Medulla oblongata (tissue), 1 donor: Measurements from ENCODE around the gene PARD3B.

ENCODE experiments used
- DNase-seq: peaks from one replicate; pipeline ENCODE4 v3.0.0-alpha.2; 2015; ENCODE audit errors: extremely low spot score

PARD3B gene

DNA sequence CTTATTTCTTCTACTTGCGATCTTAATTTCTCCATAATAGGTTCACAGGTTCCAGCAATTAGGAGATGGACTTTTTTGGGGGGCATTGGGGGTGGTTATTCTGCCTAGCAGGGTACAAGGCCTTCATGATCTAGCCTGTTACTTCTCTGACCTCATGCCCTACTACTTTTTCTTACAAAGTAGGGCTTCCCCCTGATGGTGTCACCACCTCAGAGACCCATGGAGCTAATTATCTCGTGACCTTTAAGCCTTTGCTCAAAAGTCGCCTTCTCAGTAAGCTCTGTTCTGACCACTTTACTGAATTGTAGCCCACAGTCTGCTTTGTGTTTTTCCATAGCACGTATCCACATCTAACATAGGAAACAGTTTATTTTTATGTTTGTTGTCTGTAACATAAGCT is 458.0 kb downstream of the PARD3B start:
- no peak for DNase-seq

DNA sequence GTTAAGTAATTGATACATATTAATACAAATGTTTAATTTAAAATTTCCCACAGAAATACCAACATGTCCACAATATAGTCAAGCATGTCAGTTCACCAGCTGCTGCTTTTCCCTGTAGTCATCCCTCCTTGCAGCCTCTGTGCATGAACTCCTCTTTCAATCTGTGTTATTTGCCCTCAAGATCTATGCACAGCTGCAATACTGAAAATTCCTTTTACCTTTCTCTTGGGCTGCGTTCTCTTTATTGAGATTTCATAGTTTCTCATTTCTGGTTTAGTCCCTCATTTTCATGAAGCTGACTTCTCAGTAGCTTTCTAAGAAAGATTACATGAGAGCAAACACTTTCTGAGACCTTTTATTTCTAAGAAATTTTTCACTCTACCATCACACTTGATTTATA is 464.9 kb downstream of the PARD3B start:
- no peak for DNase-seq

DNA sequence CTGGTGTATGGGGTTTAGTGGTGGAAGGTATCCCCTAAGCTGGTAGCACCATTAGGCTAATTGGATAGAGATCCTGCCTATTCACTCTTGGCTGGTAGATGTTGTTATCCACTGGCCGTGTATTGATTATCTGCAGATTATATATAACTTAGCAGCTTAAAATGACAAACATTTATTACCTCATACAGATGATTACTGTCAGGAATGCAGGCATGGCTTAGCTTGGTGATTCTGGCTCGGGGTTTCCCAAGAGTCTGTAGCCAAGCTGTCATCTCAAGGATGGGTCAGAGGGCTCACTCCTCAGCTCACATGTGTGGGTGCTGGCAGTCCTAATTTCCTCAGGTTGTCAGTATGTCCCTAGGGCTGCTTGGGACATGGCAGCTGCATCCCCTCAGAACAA is 465.8 kb downstream of the PARD3B start:
- no peak for DNase-seq

DNA sequence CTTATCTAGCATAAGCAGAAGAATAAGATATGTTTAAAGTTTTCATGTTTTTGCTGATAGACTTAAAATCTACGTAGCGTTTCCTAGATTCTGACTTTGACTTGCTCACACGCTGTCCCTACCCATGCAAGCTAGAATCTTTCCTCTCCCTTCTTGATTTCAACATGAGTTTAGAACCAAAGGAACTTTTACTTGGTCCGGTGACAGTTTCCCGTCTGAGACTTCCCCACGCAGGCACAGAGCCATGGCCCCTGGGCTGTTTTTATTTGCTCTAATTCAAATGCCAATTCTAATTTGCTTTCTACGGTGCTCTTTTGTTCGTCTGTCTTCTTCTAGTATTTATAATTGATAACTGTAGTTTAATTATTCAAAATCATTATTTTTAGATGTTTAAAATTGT is 467.7 kb downstream of the PARD3B start:
- DNase-seq: peak; percentile 37

DNA sequence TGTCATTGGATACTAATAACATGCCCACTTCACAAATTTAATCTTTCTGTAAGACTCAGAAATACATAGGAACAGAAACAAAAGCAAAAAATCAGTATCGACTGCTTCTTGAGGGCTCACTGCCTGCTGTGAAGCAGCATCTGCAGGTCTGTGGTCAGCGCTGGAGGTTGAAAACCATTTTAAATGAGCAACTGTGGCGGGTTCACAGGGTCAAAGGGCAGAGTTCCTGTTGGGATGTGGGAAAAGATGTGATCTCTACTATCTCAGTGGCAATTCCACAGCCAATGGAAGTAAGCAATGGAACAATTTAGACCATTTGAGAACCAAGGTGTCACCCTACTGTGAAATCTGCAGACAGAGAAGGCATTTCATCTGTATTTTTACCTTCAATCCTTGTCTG is 468.3 kb downstream of the PARD3B start:
- no peak for DNase-seq

DNA sequence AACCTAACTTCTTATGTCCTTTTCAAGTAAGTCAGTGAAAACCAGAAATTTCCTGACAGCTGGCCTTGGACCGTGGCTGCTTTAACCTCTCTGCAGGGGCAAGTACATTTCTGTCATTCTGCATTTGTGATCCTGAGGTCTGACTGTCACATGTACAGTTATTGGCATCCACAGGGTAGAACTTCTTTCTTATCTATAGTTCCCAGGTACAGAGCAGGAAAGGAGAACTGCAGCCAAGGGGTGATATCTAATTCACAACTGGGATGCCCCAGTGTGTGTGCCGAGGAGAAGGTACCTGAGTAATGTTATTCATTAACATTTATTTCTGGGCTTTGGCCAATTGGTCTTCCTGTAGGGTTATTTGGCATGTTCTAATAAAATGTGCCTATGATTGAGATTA is 468.9 kb downstream of the PARD3B start:
- no peak for DNase-seq

DNA sequence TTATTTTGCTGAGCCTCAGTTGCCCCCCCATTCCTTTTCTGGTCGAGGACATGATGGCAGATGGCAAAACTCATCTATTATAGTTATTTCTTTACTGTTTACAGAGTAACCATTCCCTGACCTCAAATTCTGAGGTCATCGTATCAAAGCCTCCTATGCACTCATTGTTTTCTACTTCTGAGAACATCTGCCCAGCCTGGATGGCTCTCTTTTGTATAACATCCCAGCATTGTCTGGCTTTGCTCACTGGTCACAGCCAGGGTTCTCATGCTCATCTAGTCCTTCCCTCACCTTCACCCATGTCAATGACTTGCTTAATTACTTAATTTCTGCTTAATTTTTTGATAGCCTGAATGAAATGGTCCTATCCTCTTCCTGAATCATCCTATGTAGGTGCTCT is 472.1 kb downstream of the PARD3B start:
- DNase-seq: peak; percentile 50

DNA sequence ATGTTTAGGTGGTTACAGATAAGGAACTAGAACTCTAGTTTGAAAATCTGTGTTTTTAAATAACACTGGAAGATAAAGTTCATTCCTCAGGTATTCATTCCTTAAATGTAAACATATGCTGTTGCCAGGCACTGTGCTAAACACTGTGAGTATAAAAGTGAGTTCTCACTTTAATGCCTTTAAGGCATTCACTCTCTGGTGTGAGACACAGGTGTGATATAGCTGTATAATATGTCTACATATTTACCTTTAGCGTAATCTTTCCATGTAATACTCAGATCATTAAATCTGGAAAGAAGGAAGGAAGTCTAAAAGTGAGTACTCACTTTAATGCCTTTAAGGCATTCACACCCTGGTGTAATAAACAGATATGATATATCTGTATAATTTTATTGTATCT is 472.6 kb downstream of the PARD3B start:
- no peak for DNase-seq

DNA sequence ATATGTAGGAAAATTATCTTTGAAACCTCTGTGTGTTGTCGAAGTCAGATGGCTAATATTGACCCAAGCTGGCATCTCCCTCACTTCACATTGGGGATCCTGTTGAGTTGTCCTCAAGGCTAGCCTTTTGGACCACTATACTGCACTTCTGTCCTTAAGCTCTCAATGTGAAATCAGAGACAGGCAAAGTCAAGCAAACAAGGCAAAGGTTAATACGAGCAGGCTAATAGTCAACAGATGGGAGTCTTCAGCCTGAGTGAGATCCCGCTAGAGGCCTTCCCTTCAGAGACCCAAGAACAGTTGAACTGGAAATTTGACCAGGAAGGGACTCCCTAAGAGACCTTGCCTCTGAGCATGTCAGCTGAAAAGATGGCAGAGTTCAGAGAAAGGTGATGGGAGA is 475.4 kb downstream of the PARD3B start:
- DNase-seq: no peak

DNA sequence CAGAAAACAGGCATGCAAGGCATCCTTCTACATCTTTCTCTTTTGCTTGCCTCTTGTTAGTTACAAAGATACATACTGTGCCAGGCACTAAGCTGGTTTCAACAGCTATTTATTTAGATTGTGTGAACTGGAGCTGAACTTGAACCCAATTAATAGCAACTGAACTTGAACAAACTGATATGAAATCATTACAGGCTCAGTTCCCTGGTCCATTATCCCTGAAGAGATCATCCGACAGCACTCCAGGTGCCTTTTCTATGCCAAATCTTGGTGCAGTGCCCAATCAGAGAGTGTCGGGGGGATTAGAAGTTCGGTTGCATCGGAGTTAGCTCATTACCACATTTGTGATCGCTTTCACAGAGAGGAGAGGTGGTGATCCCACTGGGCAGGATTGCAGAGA is 477.6 kb downstream of the PARD3B start:
- no peak for DNase-seq

DNA sequence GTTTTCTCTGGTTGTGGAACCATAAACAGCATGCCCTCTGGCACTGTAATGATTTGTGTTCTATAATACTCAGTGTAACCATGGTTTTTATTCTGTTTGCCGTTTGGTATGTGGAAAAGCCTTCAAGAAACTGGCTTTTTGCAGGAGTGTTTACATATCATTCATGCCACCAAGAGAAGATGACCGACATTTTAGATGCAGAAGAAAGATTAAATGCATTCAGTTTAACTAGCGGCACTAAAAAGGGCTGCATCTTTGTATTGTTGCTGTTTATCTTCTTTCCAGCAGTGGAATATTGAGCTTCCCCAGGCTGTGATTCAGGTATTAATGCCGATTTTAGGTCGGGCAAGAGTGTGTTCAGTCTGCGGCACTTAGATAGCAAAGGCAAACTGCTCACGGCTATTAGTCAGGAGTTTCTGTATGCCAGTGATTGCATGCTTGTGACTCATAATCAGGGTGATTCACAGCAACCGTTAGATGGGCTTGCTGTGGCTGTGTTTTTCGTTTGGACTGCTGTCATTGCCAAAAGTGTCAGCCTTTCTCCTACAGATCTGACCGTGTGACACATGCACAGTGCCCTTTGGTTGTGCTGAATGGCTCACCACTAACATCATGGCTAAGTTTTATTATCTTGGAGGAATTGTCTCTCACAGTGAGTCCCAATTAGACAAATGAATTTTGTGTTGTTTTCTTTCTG is 479.7 kb downstream of the PARD3B start:
- DNase-seq: peak; percentile 67

DNA sequence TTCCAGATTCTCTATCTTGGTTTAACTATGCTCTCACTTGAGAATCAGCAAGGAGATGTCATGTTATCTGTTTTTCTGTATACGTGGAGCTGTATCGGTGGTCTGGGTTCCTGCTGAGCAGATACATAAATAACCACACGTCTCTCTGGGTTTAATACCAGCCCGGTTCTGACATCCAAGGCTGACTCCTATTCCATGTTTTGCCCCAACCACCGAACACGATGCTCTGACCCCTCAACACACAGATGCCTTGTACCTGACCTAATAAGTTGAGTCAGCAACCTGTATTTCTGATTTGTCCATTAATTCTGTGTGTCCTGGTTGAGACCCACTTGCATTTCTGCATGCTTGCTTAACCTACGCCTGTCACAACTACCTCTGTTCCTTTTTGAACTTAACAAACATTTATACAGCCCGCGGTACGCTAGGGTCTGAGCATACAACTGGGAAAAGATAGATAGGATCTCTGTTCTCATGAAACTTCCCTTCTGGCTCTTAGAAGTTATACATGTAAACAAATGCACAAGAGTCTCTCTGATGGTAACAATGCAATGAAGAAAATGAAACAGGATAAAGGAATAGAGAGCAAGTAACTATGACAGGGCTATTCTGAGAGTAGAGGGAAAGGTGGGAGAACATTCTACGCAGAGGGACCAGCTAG is 480.4 kb downstream of the PARD3B start:
- DNase-seq: peak; percentile 16

DNA sequence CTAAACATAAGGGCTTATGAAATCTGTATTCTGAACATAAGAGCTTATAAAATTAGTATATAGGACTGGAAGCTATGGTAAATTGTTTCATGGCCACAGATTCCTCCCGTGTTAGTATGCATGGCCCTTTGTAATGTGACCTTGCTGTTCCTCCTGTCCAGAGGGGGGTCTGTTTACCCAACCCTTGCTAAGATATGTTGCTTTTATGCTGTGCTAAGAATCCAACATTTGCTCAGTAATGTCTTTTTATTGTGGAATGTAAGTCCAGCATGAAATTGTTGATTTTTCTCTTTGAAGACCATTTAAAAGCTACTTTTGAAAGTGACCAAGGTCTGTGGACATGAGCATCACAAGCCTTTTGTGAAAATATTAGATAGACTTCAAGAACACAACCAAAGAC is 485.4 kb downstream of the PARD3B start:
- no peak for DNase-seq

DNA sequence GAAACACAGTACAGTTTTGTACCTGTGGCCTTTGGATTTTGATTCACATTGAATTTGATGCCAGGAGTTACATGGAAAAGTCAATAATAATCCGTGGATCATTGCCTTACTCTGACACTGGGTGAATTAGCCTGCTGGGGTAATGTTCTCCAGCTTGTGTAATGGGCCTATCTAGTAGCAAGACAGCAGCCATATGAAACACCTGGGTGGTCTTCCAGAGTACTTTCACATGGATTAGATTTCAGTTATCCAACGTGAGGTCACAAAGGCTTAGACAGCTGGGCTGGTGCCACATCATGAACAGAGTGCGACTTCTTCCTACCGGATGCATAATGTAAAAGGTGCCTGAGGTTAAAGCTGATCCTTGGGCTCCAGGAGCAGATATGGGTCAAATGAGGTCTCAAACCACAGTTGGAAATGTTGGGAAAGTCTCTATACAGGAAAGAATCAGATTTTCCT is 486.8 kb downstream of the PARD3B start:
- no peak for DNase-seq

DNA sequence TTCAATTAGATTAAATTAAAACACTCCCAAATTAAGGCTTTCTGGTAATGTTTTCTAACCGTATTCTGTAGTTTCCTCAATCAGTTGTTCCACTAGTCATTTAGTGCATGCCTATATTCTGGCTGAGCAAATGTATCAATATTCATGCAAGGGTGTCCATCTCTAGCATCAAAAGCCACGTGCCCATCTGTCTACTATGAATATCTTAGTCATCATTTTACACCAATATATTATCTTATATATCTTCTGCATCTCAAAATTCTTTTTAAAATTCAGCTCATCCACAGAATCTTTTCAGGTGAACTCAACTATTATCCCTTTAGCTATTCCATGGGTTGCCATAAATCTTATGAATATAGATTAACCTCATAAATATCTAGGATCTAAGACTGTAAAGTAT is 488.2 kb downstream of the PARD3B start:
- no peak for DNase-seq

DNA sequence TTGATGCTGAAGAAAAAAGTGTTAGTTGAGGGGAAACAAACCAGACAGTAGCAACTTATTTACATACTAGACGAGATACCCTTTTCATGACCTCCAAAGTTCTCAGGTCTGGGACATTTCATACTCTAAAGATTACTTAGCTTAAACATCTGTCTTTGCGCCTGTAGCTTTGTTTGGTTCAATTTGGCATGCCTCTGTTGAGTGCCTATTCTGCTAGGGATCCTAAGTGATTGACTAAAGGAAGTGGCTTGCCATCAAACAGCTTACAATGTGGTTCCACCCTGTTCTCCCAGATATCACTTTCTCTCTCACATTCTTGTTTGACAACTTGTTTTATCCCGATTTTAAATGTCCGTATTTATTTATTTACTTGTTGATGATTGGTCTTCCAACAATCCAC is 488.8 kb downstream of the PARD3B start:
- DNase-seq: no peak

DNA sequence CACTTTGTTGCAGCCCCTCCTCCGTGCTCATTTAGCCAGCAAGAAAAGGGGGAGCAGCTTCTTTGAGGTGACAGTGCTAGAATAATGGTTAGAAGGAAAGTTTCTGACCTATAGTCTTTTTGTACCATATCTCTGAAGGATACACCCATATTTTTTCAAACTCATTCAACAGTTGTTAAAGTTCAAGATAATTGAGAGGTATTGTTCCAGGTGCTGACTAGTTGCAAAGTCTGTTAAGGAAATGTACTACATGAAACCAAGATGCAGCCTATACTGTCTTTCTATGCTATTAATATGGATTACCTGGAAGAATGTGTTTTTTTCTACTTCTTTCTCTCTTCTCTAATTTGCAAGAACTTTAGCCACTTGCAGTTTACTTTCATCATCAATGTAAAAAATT is 495.0 kb downstream of the PARD3B start:
- DNase-seq: no peak

DNA sequence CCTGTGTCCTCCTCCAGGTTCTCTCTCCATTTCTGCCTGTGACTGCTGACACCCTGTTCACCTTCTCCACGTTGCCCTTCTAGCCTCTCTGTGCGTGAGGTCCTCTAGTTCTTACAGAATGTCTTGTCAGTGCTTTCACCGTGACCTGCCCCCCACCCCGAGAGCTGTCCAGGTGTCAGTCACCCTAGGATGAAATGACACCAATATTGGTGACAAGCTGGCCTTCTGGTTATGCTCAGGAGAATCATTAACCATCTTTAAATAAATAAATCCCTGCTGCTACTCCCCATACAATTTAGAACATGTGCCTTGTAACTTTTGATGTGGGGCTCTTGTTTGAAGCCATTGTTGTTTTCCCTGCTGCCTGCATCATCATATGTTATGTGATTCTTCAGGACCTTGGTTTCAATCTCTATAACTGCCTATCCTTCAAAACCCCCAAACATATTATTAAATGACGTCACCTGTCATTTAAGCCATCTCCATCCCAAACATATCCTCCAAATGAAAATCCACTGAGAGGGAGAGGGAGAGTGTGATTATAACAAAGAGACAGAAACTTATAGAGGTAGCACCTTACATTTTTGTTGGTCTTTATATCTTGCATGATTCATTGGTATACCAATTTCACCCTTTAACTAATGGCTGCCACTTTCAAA is 496.3 kb downstream of the PARD3B start:
- DNase-seq: no peak

DNA sequence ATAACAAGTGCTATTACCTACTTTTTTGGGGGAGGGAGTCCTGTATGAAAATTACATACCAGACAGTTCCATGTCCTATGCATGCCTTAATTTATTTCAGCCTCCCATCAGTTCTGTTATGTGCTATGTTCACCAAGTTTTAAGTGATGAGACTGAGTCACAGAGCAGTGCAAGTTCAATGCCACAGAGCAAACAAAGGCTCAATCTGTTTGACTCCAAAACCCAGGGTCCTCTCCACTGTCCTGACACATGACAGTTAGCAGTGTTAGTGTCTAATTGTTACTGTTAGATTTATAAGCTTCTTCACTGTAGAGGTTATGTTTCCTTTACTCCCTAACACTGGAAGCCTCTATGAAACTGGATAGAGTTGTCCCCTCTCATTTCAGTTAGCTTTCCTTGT is 498.0 kb downstream of the PARD3B start:
- peak; percentile 31 for DNase-seq

DNA sequence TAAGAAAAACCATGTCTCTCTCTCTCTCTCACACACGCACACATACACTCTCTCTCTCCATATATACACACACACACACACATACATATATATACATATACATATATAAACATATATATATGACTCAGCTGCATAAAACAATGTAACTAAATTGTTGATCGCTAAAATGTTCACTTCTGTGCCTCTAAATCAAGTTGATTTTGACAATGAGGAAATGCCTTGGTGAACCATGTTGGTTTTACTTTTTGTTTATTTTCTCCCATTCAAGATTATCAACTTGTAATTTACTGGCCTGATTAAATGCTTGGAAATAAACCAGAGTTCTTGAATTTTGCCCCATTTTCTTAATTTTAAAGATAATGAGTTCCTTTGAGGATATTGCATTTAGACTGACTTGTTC is 500.4 kb downstream of the PARD3B start:
- no peak for DNase-seq

DNA sequence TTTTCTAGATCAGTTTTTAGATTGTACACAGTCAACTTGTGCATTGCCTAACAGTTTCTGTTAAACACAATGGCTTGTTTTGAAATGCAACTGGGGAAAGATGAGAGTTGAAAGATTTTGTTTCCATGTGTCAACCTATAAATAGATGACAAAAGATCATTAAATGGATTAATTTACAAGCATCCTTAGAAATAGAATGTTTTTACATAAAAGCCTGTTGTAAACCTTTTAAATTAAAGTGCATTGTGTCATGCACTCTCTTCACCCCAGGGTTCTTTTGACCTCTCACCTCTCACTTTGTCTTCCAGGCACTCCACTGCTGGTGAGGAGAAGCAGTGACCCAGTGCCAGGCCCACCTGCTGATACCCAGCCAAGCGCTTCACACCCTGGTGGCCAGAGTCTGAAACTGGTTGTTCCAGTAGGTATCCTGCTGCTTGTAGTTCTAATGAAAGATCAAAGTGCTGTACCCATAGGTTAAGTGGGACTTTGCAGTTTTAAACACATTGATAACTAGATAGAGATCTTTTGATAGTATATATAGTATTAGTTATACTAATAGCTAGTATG is 502.1 kb downstream of the PARD3B start:
- no peak for DNase-seq

DNA sequence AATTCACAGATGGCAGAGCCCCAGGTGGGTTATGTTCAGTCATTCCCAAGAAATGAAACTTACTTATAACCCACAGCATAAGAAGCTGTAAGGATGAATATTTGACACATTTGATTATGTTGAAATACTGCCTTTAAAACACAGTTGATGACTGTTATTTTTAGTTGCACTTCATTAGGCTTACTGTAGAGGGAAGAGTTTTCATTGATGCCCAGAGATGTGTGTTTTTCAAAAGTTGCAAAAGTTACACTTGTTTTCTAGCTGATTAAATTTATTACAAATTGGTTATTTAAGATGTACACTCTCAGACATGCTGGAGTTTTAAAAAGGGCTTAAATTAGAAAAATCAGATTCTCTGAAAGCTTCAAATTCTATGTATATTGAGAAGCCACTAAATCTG is 506.1 kb downstream of the PARD3B start:
- no peak for DNase-seq

DNA sequence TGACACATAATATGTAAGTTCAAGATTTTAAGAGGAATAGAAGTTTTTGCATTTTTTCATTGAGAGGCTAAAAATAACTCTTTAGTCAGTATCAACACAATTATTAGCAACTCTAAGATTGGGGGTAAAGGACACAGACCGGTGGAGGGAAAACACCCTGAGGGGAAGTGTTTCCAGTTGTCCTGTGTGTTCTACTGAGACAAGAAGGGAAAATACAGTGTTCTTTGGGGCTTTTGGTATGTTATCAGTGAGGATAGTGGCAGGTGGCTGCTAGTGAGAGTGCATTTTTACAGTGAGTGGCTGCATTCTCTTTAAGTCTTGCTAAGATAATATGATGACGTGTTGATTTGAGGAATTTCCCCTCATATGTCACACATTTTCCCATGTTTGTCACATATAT is 507.5 kb downstream of the PARD3B start:
- DNase-seq: no peak
